RWPE1 (cell line): ENCODE results near the gene SLC66A3.
A peak's percentile ranks its signal among the peaks of the same experiment; 100 is the strongest.

Source experiments
- CTCF ChIA-PET: fragments of 350-600 bp; sonication (Branson Sonifier 250); formaldehyde crosslinking; extraction: SDS; loops from one replicate; lab custom pipeline; 2021; lab: Yijun Ruan, JAX
- POLR2A ChIA-PET: fragments of 400-600 bp; formaldehyde crosslinking; extraction: SDS; loops from one replicate; lab custom pipeline; 2020; ENCODE audit warnings: antibody characterized with exemption; ENCODE audit not compliant: low non-redundant PET; lab: Yijun Ruan, JAX
- DNase-seq: peaks from one replicate; pipeline ENCODE4 v3.0.0; 2012; ENCODE audit warnings: low spot score
- H3K27ac ChIP-seq: fragments of 450-650 bp; 2 replicates; pipeline ENCODE4 v1.5.1; 2017
- TF ChIP-seq, protein P1 (sequence below): fragments of 450-650 bp; conservative IDR thresholded peaks from 2 replicates; pipeline ENCODE4 v1.5.1; 2017; ENCODE audit warnings: low read depth, mild to moderate bottlenecking

Gene SLC66A3

DNA sequence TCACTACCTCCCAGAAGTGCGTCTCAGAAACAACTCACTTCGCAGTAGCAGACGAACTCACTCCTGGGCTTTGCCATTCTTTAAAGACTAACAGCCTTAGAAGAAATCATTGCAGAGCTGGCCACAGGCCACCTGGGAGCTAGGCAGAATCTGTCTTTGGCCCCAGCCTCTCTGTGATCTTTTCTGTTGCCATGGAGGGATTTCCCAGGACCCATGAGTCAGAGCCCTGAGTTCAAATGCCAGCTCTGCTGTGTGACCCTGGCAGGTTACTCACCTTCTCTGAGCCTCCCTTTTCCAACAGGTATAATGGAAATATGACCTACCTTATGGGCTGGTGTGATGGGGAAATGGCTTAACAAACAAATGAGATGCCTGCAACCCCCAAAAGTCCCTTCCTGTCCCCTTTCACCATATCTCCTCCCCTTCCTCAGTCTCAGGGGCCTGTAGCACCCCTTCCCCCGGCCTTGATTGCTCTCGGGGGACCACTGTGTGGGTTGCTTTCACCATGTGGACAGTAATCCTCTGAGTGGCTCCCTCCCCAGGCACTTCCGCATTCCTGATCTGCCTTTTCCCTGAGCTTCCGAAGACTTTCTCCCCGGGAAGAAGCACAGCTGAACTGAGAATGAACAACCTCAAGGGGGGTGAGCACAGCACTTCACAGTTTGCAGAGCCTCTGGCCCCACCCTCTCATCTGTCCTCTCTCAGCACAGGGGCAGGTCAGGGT lies 34.0 kb upstream of the SLC66A3 start:
- no peak for DNase-seq
- ChIA-PET CTCF (interaction anchor here (0.6 to 1.4 kb wide), 3 partner anchors 8 to 632 kb away, joined by 3 to 7 read pairs (median 3); no protein-coding TSS in a partner anchor), POLR2A (no interaction called here)
- H3K27ac ChIP-seq: no peak overlapping the region
- TF ChIP-seq, protein P1, sequence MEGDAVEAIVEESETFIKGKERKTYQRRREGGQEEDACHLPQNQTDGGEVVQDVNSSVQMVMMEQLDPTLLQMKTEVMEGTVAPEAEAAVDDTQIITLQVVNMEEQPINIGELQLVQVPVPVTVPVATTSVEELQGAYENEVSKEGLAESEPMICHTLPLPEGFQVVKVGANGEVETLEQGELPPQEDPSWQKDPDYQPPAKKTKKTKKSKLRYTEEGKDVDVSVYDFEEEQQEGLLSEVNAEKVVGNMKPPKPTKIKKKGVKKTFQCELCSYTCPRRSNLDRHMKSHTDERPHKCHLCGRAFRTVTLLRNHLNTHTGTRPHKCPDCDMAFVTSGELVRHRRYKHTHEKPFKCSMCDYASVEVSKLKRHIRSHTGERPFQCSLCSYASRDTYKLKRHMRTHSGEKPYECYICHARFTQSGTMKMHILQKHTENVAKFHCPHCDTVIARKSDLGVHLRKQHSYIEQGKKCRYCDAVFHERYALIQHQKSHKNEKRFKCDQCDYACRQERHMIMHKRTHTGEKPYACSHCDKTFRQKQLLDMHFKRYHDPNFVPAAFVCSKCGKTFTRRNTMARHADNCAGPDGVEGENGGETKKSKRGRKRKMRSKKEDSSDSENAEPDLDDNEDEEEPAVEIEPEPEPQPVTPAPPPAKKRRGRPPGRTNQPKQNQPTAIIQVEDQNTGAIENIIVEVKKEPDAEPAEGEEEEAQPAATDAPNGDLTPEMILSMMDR: no peak

DNA sequence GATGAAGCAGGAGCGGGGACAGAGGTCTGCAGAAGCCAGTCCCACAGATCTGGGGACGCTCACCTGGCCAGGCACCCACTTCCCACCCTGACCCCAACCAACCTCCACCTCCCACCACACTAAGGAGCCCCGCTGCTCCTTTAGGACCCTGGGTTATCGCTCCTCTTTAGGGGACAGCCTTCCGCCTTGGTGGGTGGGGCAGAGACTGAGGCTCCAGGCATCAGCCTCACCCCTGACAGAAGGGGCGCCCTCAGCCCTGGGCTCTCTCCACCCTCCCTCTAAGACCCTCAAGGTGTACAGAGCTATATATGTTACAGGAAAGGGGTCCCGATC lies 33.5 kb upstream of the SLC66A3 start:
- ChIA-PET POLR2A (no interaction called here), CTCF (interaction anchor here (0.8 to 3.9 kb wide), 2 partner anchors 286 to 289 kb away, joined by 6 to 31 read pairs; no protein-coding TSS in a partner anchor)
- DNase-seq: no peak
- TF ChIP-seq, protein P1: no peak
- no peak overlapping the region for H3K27ac ChIP-seq

DNA sequence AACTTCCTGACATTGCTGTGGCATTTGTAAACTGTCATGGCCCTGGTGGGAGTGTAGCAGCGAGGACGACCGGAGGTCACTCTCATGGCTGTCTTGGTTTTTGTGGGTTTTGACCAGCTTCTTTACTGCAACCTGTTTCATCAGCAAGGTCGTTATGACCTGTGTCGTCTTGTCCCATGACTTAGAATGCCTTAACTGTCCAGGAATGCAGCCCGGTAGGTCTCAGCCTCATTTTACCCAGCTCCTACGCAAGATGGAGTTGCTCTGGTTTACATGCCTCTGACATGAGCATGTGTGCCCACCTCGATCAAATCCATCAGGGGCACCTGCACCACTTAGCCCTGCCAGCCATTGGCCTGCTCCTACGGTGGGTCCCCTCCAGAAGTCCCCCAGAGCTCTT lies 32.9 kb upstream of the SLC66A3 start:
- ChIA-PET CTCF (interaction anchor here (0.8 to 3.9 kb wide), 2 partner anchors 287 to 290 kb away, joined by 6 to 31 read pairs; no protein-coding TSS in a partner anchor), POLR2A (no interaction called here)
- TF ChIP-seq, protein P1: no peak
- no peak overlapping the region for H3K27ac ChIP-seq
- no peak for DNase-seq

DNA sequence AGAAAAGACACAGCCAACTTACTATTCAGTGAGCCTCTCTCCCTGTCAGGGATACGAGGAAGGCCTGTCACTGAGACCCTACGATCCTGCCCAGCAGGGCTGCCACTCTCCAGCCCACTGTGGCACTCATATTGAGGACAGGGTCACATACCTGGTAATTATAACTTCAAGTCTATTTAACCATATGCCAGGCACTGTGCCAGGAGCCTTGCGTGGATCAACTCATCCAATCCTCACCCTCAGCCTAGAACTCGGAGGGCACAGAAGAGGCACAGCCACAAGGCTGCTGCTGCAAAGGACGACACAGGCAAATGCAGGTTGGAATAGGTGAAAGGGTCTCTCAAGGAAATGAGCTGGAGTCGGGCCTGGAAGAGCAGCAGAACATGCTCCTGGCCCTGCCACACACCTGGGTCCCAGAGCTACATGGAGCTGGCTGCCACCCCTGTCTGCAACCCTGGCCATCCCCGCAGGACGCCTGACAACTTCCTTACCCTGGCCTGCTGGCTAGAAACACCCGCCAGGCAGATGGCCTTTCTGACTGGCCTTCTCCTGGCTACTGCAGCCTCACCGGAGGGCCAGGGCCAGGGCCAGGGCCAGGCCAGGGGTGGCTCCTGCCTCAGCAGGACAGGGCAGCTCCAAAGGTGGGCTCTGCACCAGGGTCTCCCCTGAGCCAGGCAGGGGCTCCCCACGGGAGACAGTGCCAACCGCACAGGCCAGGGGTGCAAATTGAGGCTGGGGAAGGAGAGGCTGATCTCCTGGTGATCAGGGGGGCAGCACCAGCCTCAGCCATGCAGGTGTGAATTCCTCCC lies 32.1 kb upstream of the SLC66A3 start:
- H3K27ac ChIP-seq: no peak overlapping the region
- no peak for DNase-seq
- ChIA-PET CTCF (interaction anchor here (0.6 to 3.9 kb wide), 8 partner anchors 10 to 367 kb away, joined by 3 to 31 read pairs (median 4); partner anchors contain the start of gene KCNF1), POLR2A (no interaction called here)
- TF ChIP-seq, protein P1: no peak

DNA sequence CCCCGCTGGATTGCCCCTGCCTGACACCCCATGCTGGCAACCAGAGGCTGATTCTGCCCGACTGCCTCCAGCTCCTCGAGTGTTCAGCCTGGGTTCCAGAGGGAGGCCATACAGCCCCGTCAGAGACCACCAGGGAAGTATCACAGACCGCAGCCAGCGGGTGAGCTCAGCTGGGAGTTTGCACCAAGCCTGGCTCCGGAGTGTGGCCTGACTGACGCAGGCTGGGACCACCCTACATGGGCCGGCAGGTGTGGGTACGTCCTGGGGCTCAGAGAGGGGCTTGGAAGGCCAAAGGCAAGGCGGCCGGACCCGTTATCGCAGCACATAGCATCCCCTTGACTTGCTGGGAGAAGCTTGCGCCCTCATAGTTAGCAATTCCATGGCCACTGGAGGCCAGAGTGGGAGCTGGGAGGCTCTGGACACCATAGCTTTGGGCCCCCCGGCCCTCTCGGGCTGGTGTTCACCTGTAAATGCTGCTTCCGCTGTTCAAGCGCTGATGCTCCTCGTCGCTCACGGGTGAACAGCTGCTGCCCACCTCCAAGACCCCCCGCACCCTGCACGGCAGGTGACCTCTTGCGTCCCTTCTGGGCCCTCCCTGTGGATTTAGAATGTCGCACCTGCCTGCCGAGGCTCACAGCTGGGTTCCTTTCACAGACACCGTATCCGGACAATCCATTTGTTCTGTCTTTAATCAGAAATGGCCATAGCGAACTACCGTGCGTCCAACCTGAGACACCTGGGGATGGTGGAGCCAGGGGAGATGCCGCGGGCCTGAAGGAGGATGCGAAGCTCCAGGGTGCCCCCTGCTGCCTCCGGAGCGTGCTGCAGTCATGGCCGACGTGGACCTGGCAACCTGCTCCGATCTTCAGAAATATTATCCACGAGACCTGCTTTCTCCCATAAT lies 31.2 kb upstream of the SLC66A3 start:
- POLR2A ChIA-PET: no interaction called here
- no peak overlapping the region for H3K27ac ChIP-seq
- CTCF ChIA-PET: interaction anchor here (0.6 to 3.9 kb wide), 16 partner anchors 9 to 460 kb away, joined by 3 to 31 read pairs (median 4); partner anchors contain the start of gene KCNF1
- peak; percentile 59 for DNase-seq
- TF ChIP-seq, protein P1: peak; percentile 31
